HPDE6-E6E7 (cell line): ENCODE data around the gene KLHL29.
A peak's percentile ranks its signal among the peaks of the same experiment; 100 is the strongest.
"Not testable (repeated sequence)": the region's sequence is repeated elsewhere in the genome, so short reads cannot be mapped to it uniquely, and the experiment has no call there.

Source experiments
- DNase-seq: peaks from one replicate; pipeline ENCODE4 v3.0.0; 2011; ENCODE audit warnings: missing footprints; ENCODE audit errors: extremely low spot score

The KLHL29 gene

GRCh38 chr2:23384551-23385343 is at the start of gene KLHL29:
KLHL29 (plus strand) TSS chr2:23385179; CDS start chr2:23562197, 177,018 bp downstream.
- peak; percentile 86 for DNase-seq

- no peak for DNase-seq
These were observed 49.4 kb upstream of the KLHL29 start for GRCh38 chr2:23335550-23335949.

DNA sequence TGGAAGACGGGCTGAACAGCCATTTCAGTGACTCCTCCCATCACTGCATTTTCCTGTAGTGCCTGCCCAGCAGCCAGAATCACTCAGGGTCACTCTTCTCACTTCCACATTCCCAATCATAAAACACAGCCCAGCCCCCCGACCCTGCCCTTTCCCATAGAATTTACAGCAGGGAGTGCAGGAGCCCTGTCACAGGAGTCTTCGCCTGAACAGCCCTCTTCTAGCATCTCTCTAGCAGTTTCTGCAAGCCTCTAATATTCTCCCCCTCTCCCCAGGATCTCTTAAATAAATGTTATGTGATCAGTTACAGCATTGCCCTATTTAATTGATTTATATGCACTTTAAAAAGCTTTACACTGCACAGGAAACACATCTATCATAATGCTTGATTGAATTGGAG is 42.9 kb upstream of the KLHL29 start:
- no peak for DNase-seq

GRCh38 chr2:23346029-23346428 is 39.0 kb upstream of the KLHL29 start:
- no peak for DNase-seq

GRCh38 chr2:23346781-23347180 is 38.2 kb upstream of the KLHL29 start:
- no peak for DNase-seq

DNA sequence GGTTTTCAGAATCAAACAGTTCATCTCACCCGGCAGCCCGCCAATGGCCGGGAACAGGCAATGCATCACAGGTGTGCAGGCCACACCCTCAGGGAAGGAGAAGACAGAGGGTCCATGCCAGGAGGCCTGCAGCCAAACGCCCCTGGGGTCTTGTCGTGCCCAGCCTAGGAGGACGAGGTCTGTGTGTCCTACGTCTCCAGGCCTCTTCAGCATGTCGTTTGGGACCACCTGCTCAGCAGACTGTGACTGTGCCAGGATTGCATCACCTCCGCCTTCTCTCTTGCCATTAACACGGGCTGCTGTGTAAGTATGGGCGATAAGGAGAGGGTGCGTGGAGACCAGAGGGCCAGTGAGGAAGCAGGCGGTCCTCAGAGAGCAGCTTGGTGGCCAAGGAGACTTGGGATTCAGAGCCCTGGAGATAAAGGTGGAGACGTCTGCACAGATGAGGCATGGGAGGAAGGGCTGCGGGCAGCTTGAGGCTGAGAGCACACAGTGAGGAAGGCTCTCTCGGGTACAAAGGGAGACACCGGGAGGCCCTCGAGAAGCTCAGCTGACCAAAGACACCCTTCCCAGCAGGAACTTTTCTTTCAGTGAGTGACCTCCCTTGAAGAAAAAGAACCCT is 37.4 kb upstream of the KLHL29 start:
- DNase-seq = no peak

- DNase-seq = not testable (repeated sequence)
These were observed 36.9 kb upstream of the KLHL29 start for GRCh38 chr2:23348093-23348481.

DNA sequence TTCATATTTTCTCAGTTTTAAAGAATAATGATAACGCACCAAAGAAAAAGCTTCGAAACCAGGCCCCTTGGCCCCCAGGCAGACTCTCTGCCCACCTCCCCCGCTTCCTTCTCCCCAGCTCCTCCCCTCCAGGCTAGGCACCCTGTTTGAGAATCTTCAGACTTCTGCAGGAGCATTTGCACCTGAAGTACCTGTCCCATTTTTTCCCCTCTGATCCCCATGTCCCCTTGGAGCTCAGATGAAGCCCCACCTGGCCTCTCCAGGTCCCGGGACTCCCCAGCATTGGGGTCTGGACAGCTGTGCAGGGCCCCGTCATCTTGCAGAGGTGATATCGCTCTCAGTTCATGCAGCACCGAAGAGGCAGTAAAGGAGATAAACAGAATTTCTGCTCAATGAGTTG is 35.5 kb upstream of the KLHL29 start:
- no peak for DNase-seq

GRCh38 chr2:23350041-23350791 is 34.8 kb upstream of the KLHL29 start:
- no peak for DNase-seq

- no peak for DNase-seq
These were observed 34.1 kb upstream of the KLHL29 start for GRCh38 chr2:23350792-23351355.

- peak; percentile 83 for DNase-seq
These were observed 33.4 kb upstream of the KLHL29 start for GRCh38 chr2:23351388-23352141.

DNA sequence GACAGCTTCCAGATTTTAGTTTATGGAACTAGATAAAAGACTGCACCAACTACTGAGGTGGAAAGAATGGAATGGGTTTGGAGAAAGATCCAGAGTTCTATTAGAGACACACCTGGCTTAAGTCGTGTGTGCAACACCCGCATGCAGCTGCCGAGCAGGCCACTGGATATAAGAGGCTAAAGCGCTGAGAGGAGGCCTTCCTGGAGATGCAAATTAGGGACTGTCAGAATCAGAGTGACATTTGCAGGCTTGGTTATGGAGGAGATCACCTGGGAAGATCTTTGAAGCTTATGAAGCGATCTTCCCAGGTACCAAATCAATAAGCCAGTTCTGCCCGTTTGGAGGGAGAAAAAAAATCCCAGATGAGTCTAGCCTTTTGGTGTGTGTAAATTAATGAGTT is 30.4 kb upstream of the KLHL29 start:
- DNase-seq = no peak

DNA sequence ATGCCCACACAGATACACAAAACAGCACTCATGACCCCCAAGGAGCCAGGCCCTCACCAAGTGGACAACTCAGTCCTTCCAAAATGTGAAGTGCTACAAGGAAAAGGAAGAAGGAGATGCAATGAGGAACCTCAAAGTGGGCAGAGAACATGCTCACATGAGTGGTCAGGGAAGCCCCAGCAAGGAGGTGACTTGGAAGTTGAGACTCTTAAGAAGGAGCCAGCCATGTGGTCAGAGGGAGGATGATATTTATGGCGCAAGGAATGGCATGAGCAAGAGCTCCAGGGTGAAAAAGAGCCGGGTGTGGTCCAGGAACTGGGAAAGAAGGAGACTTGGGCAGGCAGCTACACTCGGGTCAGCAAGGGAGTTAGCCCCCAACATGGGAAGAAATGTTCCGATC is 30.0 kb upstream of the KLHL29 start:
- DNase-seq = no peak

DNA sequence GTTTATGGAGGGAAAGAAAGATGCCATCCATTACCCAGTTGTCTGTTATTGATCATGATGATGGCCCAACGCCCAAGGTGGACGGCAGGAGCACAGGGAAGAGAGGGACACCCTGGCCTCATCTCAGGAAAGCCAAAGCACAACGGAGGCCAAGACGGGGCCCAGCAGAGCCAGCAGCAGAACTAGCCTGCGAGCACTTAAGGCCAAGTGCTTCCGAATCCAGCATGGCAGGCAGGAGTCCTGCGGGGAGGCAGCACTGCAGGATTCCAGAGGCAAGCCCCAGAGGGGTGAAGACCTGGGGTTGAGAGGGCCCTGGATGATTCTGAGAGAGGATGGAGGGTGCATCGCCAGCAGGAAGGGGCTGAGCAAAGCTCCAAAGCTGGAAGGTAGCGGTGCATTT is 28.3 kb upstream of the KLHL29 start:
- no peak for DNase-seq

- DNase-seq = no peak
These were observed 25.1 kb upstream of the KLHL29 start for GRCh38 chr2:23359631-23360567.

DNA sequence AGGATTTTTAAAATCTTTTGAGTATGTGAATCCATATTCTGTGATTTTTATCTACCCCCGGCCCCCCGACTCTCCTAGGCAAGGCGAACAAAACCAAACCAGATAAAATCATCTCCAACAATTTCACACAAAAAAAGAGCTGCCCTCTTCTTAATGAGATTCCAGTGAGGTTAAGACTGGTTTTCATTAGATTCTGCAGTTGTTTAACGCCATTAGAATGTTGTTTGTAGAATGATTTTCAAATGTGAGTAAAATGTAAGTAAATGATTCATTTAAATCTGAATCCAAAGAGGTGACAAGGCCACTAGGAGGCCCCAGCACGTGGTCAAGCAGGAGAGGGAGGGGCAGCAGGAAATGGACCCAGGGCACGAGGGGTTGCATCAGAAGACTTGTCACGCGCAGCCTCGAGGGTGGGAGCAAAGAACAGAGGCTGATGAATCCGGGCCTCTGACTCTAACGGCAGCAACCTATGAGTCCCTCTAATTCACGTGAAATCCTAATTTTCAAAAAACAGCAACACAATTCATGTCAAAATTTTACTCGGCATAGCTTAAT is 24.3 kb upstream of the KLHL29 start:
- DNase-seq = no peak

- DNase-seq = no peak
These were observed 23.8 kb upstream of the KLHL29 start for GRCh38 chr2:23361152-23361551.

DNA sequence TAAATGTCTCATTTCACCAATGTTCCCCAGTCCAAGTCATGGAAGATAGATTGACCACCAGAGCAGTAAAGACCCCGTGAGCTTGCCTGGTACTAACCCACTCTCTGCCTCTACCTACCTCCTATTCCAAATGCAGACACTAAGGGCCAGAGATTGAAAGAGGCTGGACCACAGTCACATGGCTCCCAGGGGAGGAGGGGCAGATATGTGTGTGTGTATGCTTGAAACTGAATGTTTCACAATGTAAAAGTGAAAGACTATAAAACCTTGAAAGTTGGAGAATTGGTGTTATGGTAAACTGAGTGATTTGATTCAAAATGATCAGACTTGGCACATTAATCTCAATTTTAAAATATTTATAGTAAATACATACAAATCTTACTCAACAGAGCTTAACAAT is 21.7 kb upstream of the KLHL29 start:
- no peak for DNase-seq

DNA sequence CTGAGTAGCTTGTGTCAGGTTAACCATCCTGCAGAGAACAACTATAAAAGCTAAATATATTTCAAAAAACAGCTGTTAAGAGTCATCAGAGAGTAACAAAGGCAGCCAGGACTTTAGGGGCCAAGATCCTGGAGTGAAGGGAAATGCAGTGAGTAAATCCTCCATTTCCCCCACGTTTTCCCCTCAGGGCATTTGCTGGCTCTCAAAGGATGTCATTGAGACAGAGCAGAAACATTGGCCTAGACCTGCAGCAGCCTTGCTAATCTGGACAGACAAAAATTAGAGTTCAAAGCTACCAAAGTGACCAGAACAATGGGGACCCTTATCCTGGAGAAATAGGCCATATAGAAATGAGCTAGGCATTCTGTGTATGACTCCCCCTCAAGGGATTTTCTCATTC is 21.1 kb upstream of the KLHL29 start:
- DNase-seq = no peak

GRCh38 chr2:23366720-23367119 is 18.3 kb upstream of the KLHL29 start:
- DNase-seq = no peak
